Body of pancreas (tissue), 4 donors: Measurements from ENCODE around the gene DDX41. TPM values are rescaled to one million over a fixed set of nuclear protein-coding genes. Genes with fewer than 3 reads are reported as not detected.
"Not testable (repeated sequence)": the region's sequence is repeated elsewhere in the genome, so short reads cannot be mapped to it uniquely, and the experiment has no call there.

ENCODE experiments used
- ATAC-seq: fragments of 150-250 bp; one replicate; pipeline ENCODE4 v1.9.1; 2016
- DNase-seq, 4 donors: peaks; one replicate each; pipeline ENCODE4 v3.0.0-alpha.2; 2019
- H3K27ac ChIP-seq, 4 donors: fragments of 200-600 bp; sonication (generic); 1 replicate in 3 of 4; 2 replicates in 1 of 4; pipeline versions ENCODE4 v1.5.1 to v1.6.1; 2016 to 2019; ENCODE audit warnings: mild to moderate bottlenecking in 1 of 4, mixed read lengths in 1 of 4, moderate library complexity in 1 of 4
- H3K27me3 ChIP-seq, 2 donors: fragments of 200-600 bp; sonication (generic); one replicate each; pipeline ENCODE4 v1.6.0; 2016; ENCODE audit warnings: mild to moderate bottlenecking in 1 of 2
- H3K36me3 ChIP-seq, 2 donors: fragments of 200-600 bp; sonication (generic); replicated peaks in 1 of 2; 2 replicates each; pipeline ENCODE4 v1.5.1; 2016; ENCODE audit warnings: low read depth in 2 of 2; ENCODE audit not compliant: insufficient read depth in 1 of 2
- H3K4me1 ChIP-seq: fragments of 200-600 bp; sonication (generic); one replicate; pipeline ENCODE4 v1.6.0; 2016
- H3K4me3 ChIP-seq, 2 donors: fragments of 200-600 bp; sonication (generic); 1 replicate in 1 of 2; 2 replicates in 1 of 2; pipeline ENCODE4 v1.5.1; 2016 to 2019
- H3K9me3 ChIP-seq, 3 donors: fragments of 200-600 bp; sonication (generic); 1 replicate in 2 of 3; 2 replicates in 1 of 3; pipeline ENCODE4 v1.5.1; 2016
- CTCF ChIP-seq, 7 experiments: fragments of 450-650 bp in 4 of 7; fragments of 200-600 bp in 3 of 7; sonication (generic) in 3 of 7; IDR thresholded peaks; one replicate each; pipeline ENCODE4 v1.5.1; 2016 to 2019; ENCODE audit warnings: antibody characterized with exemption in 7 of 7
- POLR2A ChIP-seq, 3 donors: fragments of 450-650 bp; IDR thresholded peaks; one replicate each; pipeline ENCODE4 v1.6.1; 2016; ENCODE audit warnings: antibody characterized with exemption in 3 of 3, mild to moderate bottlenecking in 2 of 3
- WGBS, 2 donors: methylation state at CpG; one replicate each; pipeline ENCODE4 v1.1.5; 2017; 5-methylcytosine and 5-hydroxymethylcytosine counted together
- intact Hi-C: fragments of 100-400 bp; cut with DNase I; formaldehyde crosslinking; loops from one replicate; pipeline ENCODE4 v1.15.1; 2023
- total RNA-seq, 2 donors: library from RNA; depleted of rRNA; stranded (reverse); fragments of >200 nt; gene quantifications; one replicate each; pipeline ENCODE4 v1.1.0, GENCODE V29; 2016

The DDX41 gene
- 100 to 1,000 TPM in 1 of 2 donors, 10 to 100 TPM in 1; 86.1 to 115 TPM for total RNA-seq

GRCh38 chr5:177516601-177517568 is at the start of gene DDX41:
TSS of gene DDX41 (minus strand) at chr5:177516961. CDS start at chr5:177516945, 16 bp downstream.
- H3K9me3 ChIP-seq: no peaks in the 10 kb centered on the region
- no peaks in the 10 kb centered on the region for H3K27me3 ChIP-seq
- ATAC-seq: peak; percentile 94
- H3K36me3 ChIP-seq: peaks cover 16 to 31% of the 10 kb centered on the region in 2 donors
- intact Hi-C loops: no loop called here
- WGBS, 2 donors: 0% methylated on average over 41 to 80 of the region's 96 CpGs
- peak within 1 kb of the TSS; percentile 68 to 84 (median 76) for H3K27ac ChIP-seq
- TF ChIP-seq POLR2A (IDR thresholded peaks at IDR 0.05) (peak; percentile 32 to 73 (median 70)), CTCF (IDR thresholded peaks at IDR 0.05) (peak in 2 of 7 experiments; percentile 29 to 30)
- peaks cover 27% of the 10 kb centered on the region for H3K4me1 ChIP-seq
- peak; percentile 97 to 99 (median 98) for DNase-seq
- H3K4me3 ChIP-seq: peak within 1 kb of the TSS; percentile 80 to 97

GRCh38 chr5:177565046-177565445 is 48.3 kb upstream of the DDX41 start:
- WGBS, 2 donors: 78 to 79% methylated on average over 8 of the region's 8 CpGs
- TF ChIP-seq POLR2A (IDR thresholded peaks at IDR 0.05) (no peak), CTCF (IDR thresholded peaks at IDR 0.05) (no peak)
- intact Hi-C loops: no loop called here
- Histone ChIP-seq H3K27me3 (no peaks in the 10 kb centered on the region), H3K4me1 (no peaks in the 10 kb centered on the region), H3K4me3 (no peak overlapping the region), H3K9me3 (no peaks in the 10 kb centered on the region), H3K27ac (no peak overlapping the region), H3K36me3 (no peaks in the 10 kb centered on the region)
- no peak for ATAC-seq
- DNase-seq: no peak

GRCh38 chr5:177559446-177559941 is 42.7 kb upstream of the DDX41 start:
- H3K27ac ChIP-seq: not testable (repeated sequence)
- WGBS, 2 donors: 37 to 54% methylated on average over 8 of the region's 8 CpGs
- intact Hi-C loops: loop anchor here (5.0 kb wide), 1 partner anchor 38 kb away; no protein-coding TSS in a partner anchor

GRCh38 chr5:177557796-177558195 is 41.0 kb upstream of the DDX41 start:
- H3K4me3 ChIP-seq: no peak overlapping the region
- H3K4me1 ChIP-seq: peaks cover 18% of the 10 kb centered on the region
- no peak overlapping the region for H3K27ac ChIP-seq
- no peak for TF ChIP-seq CTCF (IDR thresholded peaks at IDR 0.05)
- no peak for TF ChIP-seq POLR2A (IDR thresholded peaks at IDR 0.05)
- no peaks in the 10 kb centered on the region for H3K36me3 ChIP-seq
- no peaks in the 10 kb centered on the region for H3K27me3 ChIP-seq
- ATAC-seq (no peak), DNase-seq (no peak)
- no peaks in the 10 kb centered on the region for H3K9me3 ChIP-seq
- WGBS, 2 donors: 83 to 88% methylated on average over 5 of the region's 5 CpGs
- intact Hi-C loops: loop anchor here (5.0 kb wide), 1 partner anchor 40 kb away; no protein-coding TSS in a partner anchor

More at GRCh38 chr5:177559446-177559941, 42.7 kb upstream of the DDX41 start:
- H3K9me3 ChIP-seq, H3K36me3 ChIP-seq, H3K4me3 ChIP-seq, DNase-seq, H3K27me3 ChIP-seq, ATAC-seq: not testable (repeated sequence)
- peaks cover 10% of the 10 kb centered on the region for H3K4me1 ChIP-seq

GRCh38 chr5:177557041-177557647 is 40.4 kb upstream of the DDX41 start:
- Histone ChIP-seq H3K27me3 (no peaks in the 10 kb centered on the region), H3K9me3 (no peaks in the 10 kb centered on the region), H3K4me1 (peaks cover 24% of the 10 kb centered on the region), H3K4me3 (no peak overlapping the region), H3K27ac (no peak overlapping the region), H3K36me3 (no peaks in the 10 kb centered on the region)
- DNase-seq: no peak
- TF ChIP-seq CTCF (IDR thresholded peaks at IDR 0.05) (no peak), POLR2A (IDR thresholded peaks at IDR 0.05) (no peak)
- WGBS, 2 donors: 68 to 83% methylated on average over 4 of the region's 4 CpGs
- no peak for ATAC-seq
- intact Hi-C loops: loop anchor here (5.0 kb wide), 1 partner anchor 40 kb away; no protein-coding TSS in a partner anchor
